ENCODE results near the gene SLX9.

SLX9 gene

GRCh38 chr21:44943686-44944550, 4.1 kb downstream of the SLX9 start:
- no peak for TF ChIP-seq CTCF (IDR thresholded peaks at IDR 0.05; ENCODE audit: low read length, missing control alignments)
- no peak for DNase-seq (ENCODE audit: low read depth)
- H3K4me3 ChIP-seq (replicated peaks; ENCODE audit: low read depth, low read length), result no peak overlapping the region

GRCh38 chr21:44944596-44944995, 4.8 kb downstream of the SLX9 start:
- DNase-seq (ENCODE audit: low read depth), result no peak
- TF ChIP-seq CTCF (IDR thresholded peaks at IDR 0.05; ENCODE audit: low read length, missing control alignments), result no peak
- H3K4me3 ChIP-seq (replicated peaks; ENCODE audit: low read depth, low read length), result no peak overlapping the region

- no peak for TF ChIP-seq CTCF (IDR thresholded peaks at IDR 0.05; ENCODE audit: low read length, missing control alignments)
- H3K4me3 ChIP-seq (replicated peaks; ENCODE audit: low read depth, low read length), result no peak overlapping the region
- no peak for DNase-seq (ENCODE audit: low read depth)
Measured at GRCh38 chr21:44946254-44947041, 6.6 kb downstream of the SLX9 start.

- H3K4me3 ChIP-seq (replicated peaks; ENCODE audit: low read depth, low read length), result no peak overlapping the region
- no peak for TF ChIP-seq CTCF (IDR thresholded peaks at IDR 0.05; ENCODE audit: low read length, missing control alignments)
- no peak for DNase-seq (ENCODE audit: low read depth)
Measured at GRCh38 chr21:44947111-44947929, 7.5 kb downstream of the SLX9 start.

GRCh38 chr21:44947930-44948331, 8.1 kb downstream of the SLX9 start:
- no peak for DNase-seq (ENCODE audit: low read depth)

More at GRCh38 chr21:44947930-44948331, 8.1 kb downstream of the SLX9 start:
- no peak overlapping the region for H3K4me3 ChIP-seq (replicated peaks; ENCODE audit: low read depth, low read length)
- no peak for TF ChIP-seq CTCF (IDR thresholded peaks at IDR 0.05; ENCODE audit: low read length, missing control alignments)

Data from fibroblast of pulmonary artery (primary cell).